Lower leg skin (tissue), 4 donors: ENCODE data around the gene SEL1L3. TPM values are rescaled to one million over a fixed set of nuclear protein-coding genes. Genes with fewer than 3 reads are reported as not detected.
A peak's percentile ranks its signal among the peaks of the same experiment; 100 is the strongest.
"Not testable (repeated sequence)": the region's sequence is repeated elsewhere in the genome, so short reads cannot be mapped to it uniquely, and the experiment has no call there.

Source experiments
- DNase-seq, 2 donors: peaks; one replicate each; pipeline ENCODE4 v3.0.0-alpha.2; 2019; ENCODE audit warnings: low spot score in 2 of 2
- H3K4me3 ChIP-seq: fragments of 200-600 bp; sonication (generic); 2 replicates; pipeline ENCODE4 v1.5.1; 2017; ENCODE audit warnings: mild to moderate bottlenecking, low read depth; ENCODE audit not compliant: poor library complexity, severe bottlenecking
- POLR2A ChIP-seq, 2 donors: fragments of 450-650 bp; IDR thresholded peaks; one replicate each; pipeline ENCODE4 v1.6.1; 2016 to 2017; ENCODE audit warnings: antibody characterized with exemption in 2 of 2, mild to moderate bottlenecking in 1 of 2, moderate library complexity in 1 of 2
- WGBS, 2 donors: methylation state at CpG; one replicate each; pipeline ENCODE4 v1.1.5; 2018; 5-methylcytosine and 5-hydroxymethylcytosine counted together
- intact Hi-C: fragments of 100-400 bp; cut with DNase I; formaldehyde crosslinking; loops from one replicate; pipeline ENCODE4 v1.15.0; 2023; ENCODE audit warnings: low total_unique reads
- total RNA-seq, 4 donors: library from RNA; depleted of rRNA; stranded (reverse); fragments of >200 nt; gene quantifications; one replicate each; pipeline ENCODE4 v1.1.0, GENCODE V29; 2016
- TF ChIP-seq, protein P1 (sequence below), 3 donors: fragments of 450-650 bp; IDR thresholded peaks; one replicate each; pipeline ENCODE4 v1.5.1; 2016; ENCODE audit warnings: antibody characterized with exemption in 3 of 3, mild to moderate bottlenecking in 3 of 3, moderate library complexity in 2 of 3

SEL1L3 gene
- total RNA-seq = 10 to 100 TPM in 1 of 4 donors, 1 to 10 TPM in 3; 5.2 to 20.1 (median 5.9) TPM

DNA sequence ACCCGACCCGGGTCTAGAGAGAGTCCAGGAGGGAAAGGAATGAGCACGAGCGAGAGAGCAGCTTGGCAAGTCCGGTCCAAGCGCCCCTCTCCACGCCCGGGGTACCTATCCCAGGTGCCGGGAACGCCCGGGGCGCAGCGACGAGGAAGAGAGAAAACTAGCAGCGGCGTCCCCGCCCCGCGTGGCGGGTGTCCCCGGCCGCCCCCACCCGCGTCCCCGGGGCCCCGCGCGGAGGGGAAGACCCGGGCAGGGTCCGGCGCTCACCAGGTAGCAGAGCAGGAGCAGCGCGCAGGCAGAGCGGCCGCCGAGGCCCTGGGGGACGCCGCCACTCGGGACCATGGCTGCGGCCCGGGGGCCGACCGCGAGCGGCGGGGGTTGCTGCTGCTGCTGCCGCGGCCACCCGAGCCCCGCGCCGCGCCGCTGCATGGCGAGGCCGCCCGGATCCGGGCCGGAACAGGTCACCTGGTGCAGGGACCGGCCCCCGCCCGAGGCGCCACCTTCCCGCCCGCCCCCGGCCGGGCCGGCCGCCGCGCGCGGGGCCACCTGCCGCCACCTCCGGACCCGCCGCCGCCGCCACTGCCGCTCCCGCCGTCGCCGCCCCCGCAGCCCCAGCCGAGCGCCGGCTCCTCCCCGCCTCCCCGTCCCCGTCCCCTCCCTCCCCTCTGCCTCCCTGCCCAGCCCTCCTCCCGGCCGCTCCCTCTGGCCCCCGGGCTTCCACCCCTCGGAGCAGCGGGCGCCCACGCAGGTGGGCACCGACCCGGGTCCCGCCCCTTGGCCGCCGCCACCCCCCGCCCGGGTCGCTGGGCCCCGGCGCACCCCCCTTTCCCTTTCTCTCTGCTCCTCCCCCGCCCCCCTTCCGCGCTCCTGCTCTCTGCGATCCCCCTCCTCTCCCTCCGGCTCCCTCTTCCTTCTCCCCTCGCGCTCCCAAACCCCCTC, at the start of gene SEL1L3:
SEL1L3 (minus strand) TSS at position 578 of the 936 bp plus-strand sequence; CDS start at position 426, 152 bp downstream.
- intact Hi-C loops = no loop called here
- peak within 1 kb of the TSS; percentile 53 for H3K4me3 ChIP-seq
- no peak for TF ChIP-seq POLR2A (IDR thresholded peaks at IDR 0.05)
- TF ChIP-seq, protein P1, sequence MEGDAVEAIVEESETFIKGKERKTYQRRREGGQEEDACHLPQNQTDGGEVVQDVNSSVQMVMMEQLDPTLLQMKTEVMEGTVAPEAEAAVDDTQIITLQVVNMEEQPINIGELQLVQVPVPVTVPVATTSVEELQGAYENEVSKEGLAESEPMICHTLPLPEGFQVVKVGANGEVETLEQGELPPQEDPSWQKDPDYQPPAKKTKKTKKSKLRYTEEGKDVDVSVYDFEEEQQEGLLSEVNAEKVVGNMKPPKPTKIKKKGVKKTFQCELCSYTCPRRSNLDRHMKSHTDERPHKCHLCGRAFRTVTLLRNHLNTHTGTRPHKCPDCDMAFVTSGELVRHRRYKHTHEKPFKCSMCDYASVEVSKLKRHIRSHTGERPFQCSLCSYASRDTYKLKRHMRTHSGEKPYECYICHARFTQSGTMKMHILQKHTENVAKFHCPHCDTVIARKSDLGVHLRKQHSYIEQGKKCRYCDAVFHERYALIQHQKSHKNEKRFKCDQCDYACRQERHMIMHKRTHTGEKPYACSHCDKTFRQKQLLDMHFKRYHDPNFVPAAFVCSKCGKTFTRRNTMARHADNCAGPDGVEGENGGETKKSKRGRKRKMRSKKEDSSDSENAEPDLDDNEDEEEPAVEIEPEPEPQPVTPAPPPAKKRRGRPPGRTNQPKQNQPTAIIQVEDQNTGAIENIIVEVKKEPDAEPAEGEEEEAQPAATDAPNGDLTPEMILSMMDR (IDR thresholded peaks at IDR 0.05) = no peak
- peak in 1 of 2 donors; percentile 86 for DNase-seq
- 1% methylated on average over 28 to 30 of the region's 115 CpGs for WGBS, 2 donors

DNA sequence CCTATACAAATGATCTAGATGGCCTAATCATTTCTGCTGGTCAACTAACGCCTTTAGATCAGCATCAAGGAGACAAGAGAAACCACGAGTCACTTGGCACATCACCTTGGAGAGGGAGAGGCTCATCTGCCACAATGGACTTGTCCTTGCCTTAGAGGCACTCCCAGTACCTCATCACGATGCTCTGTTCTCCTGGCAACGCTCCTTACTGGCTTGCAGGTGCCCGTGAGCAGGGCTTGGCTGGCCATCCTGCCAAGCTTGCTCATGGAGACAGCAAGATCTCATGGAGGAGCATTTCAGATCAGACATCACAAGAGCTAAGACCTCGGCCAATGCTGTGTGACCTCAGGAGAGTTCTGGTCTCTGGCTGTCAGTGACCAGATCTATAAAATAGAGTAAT, 48.6 kb upstream of the SEL1L3 start:
- TF ChIP-seq, protein P1 (IDR thresholded peaks at IDR 0.05) = no peak
- no peak for TF ChIP-seq POLR2A (IDR thresholded peaks at IDR 0.05)
- no peak for DNase-seq
- intact Hi-C loops = no loop called here
- 68 to 87% methylated on average over 6 of the region's 6 CpGs for WGBS, 2 donors
- no peak overlapping the region for H3K4me3 ChIP-seq

DNA sequence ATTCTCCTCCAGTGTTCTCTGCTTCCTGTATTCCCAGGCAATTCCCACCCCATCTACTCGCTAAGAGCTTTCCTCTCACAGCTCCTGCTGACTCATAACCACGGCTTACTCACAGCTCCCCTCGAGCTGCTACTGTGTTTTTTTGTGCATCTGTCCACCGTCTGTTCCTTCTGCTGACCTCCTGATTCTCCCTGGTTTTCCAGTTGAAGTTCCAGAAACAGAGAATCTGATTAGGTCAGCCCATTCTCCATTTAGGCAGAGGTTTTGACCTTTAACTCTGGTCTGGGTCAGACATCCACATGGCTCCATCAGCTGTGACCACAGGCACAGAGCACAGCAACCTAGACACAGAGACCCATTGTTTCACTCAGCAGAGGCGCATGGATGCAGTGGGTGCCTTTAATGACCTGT, 45.7 kb upstream of the SEL1L3 start:
- WGBS, 2 donors = 43 to 51% methylated on average over 5 of the region's 5 CpGs
- DNase-seq = no peak
- H3K4me3 ChIP-seq = no peak overlapping the region
- no peak for TF ChIP-seq POLR2A (IDR thresholded peaks at IDR 0.05)
- TF ChIP-seq, protein P1 (IDR thresholded peaks at IDR 0.05) = no peak
- intact Hi-C loops = no loop called here

DNA sequence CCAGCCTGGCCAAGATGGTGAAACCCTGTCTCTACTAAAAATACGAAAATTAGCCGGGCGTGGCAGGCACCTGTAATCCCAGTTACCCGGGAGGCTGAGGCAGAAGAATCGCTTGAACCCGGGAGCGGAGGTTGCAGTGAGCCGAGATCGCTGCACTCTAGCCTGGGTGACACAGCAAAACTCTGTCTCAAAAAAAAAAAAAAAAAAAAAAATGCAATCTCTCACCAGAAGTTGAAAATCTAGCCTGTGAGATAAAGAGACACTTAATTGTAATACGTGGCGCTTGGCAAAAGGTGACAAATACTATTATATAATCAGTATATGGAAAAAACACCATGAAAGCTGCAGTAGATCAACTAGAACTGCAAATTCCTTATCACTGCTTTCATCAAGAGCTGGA, 43.3 kb upstream of the SEL1L3 start:
- WGBS, 2 donors = 94 to 95% methylated on average over 11 of the region's 11 CpGs
- H3K4me3 ChIP-seq, intact Hi-C loops, DNase-seq: not testable (repeated sequence)

DNA sequence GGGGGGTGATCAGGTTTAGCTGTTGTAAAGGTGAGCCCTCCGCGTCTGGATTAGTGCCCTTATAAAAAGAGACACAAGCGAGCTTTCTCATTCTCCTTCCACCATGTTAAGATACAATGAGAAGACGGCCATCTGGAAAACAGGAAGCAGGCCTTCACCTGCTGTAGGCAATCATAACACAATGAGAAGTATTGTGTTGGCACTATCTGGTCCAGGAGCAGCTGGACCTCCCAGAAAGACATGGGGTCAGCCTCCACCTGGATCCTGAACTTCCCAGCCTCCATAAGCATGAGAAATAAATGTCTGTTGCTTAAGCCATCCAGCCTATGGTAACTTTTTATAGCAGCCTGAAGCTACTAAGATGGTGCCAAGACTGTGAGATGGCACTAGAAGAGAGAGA, 42.6 kb upstream of the SEL1L3 start:
- DNase-seq = no peak
- no peak for TF ChIP-seq POLR2A (IDR thresholded peaks at IDR 0.05)
- TF ChIP-seq, protein P1 (IDR thresholded peaks at IDR 0.05) = no peak
- intact Hi-C loops = no loop called here
- no peak overlapping the region for H3K4me3 ChIP-seq
- WGBS, 2 donors = 95 to 98% methylated on average over 4 of the region's 4 CpGs

DNA sequence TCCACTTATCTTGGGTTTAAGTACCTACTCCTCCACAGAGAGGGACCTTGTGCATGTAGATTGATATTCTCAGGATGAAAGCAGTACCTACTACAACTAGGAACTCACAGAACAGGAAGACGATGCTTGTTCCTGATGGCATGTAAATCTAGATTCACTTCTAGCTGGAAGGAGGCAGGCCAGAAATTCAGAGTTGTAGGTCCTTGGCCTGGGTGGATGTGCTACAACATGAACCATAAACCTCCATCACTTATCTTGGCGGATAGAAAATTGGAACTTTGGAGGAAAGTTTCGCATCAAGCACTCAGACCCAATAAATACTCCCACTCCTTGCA, 41.9 kb upstream of the SEL1L3 start:
- TF ChIP-seq, protein P1 (IDR thresholded peaks at IDR 0.05) = no peak
- TF ChIP-seq POLR2A (IDR thresholded peaks at IDR 0.05) = no peak
- WGBS, 2 donors = 94 to 95% methylated on average over 3 of the region's 3 CpGs
- DNase-seq = no peak
- intact Hi-C loops = no loop called here
- no peak overlapping the region for H3K4me3 ChIP-seq
